DMS53 (cell line): ENCODE data around the gene ZBTB8B.

Experiments used
- DNase-seq: peaks from one replicate; lab custom pipeline; 2025; lab: John Stamatoyannopoulos, UW

Gene ZBTB8B

GRCh38 chr1:32508761-32509160 lies 43.9 kb downstream of the ZBTB8B start:
- DNase-seq = no peak

- DNase-seq = no peak
Observed at GRCh38 chr1:32509939-32510338, 45.1 kb downstream of the ZBTB8B start.
